CD8-positive, alpha-beta memory T cell (primary cell): Measurements from ENCODE around the gene NAA35. TPM values are rescaled to one million over a fixed set of nuclear protein-coding genes. Genes with fewer than 3 reads are reported as not detected.

Experiments
- CTCF ChIA-PET: fragments of 350-600 bp; sonication (Branson Sonifier 250); formaldehyde crosslinking; loops from one replicate; lab custom pipeline; 2021; ENCODE audit warnings: antibody characterized with exemption; lab: Charles Lee
- POLR2A ChIA-PET: fragments of 350-600 bp; sonication (Branson Sonifier 250); formaldehyde crosslinking; loops from one replicate; lab custom pipeline; 2021; ENCODE audit warnings: antibody characterized with exemption; lab: Charles Lee
- DNase-seq, 5 donors: peaks; one replicate each; pipeline versions ENCODE4 v3.0.0 to v3.0.0-alpha.2; 2020 to 2022; ENCODE audit warnings: mixed read lengths in 1 of 5
- H3K27ac ChIP-seq: one replicate; pipeline ENCODE4 v1.7.0; 2013; ENCODE audit warnings: low read depth, mild to moderate bottlenecking, low read length, moderate library complexity
- H3K27me3 ChIP-seq: 2 replicates; pipeline ENCODE4 v1.7.0; 2013; ENCODE audit warnings: low read length, mild to moderate bottlenecking; ENCODE audit not compliant: insufficient read depth, poor library complexity, severe bottlenecking
- H3K36me3 ChIP-seq: 2 replicates; pipeline ENCODE4 v1.7.0; 2013; ENCODE audit warnings: mild to moderate bottlenecking, low read length, moderate library complexity; ENCODE audit not compliant: insufficient read depth
- H3K4me1 ChIP-seq: 2 replicates; pipeline ENCODE4 v1.7.0; 2013; ENCODE audit warnings: mild to moderate bottlenecking, low read length, moderate library complexity; ENCODE audit not compliant: insufficient read depth
- H3K4me3 ChIP-seq: 2 replicates; pipeline ENCODE4 v1.7.0; 2013; ENCODE audit warnings: mild to moderate bottlenecking, low read length
- H3K9me3 ChIP-seq: 2 replicates; pipeline ENCODE4 v1.7.0; 2013; ENCODE audit warnings: mild to moderate bottlenecking, low read length
- H3K27ac Mint-ChIP-seq, 8 donors: one replicate each; pipeline ENCODE4 v1.8.0; 2020 to 2021; ENCODE audit warnings: mixed read lengths in 8 of 8, mild to moderate bottlenecking in 6 of 8, inconsistent platforms in 3 of 8, moderate library complexity in 3 of 8
- H3K27me3 Mint-ChIP-seq, 2 donors: one replicate each; pipeline ENCODE4 v1.8.0; 2020 to 2021; ENCODE audit warnings: mixed read lengths in 2 of 2, mild to moderate bottlenecking in 1 of 2, moderate library complexity in 1 of 2
- H3K36me3 Mint-ChIP-seq, 3 donors: one replicate each; pipeline ENCODE4 v1.8.0; 2020 to 2021; ENCODE audit warnings: mixed read lengths in 3 of 3, inconsistent platforms in 1 of 3, mild to moderate bottlenecking in 1 of 3
- H3K4me1 Mint-ChIP-seq, 3 donors: one replicate each; pipeline ENCODE4 v1.8.0; 2020 to 2021; ENCODE audit warnings: mixed read lengths in 3 of 3, inconsistent platforms in 1 of 3, mild to moderate bottlenecking in 1 of 3
- H3K4me3 Mint-ChIP-seq, 7 donors: one replicate each; pipeline ENCODE4 v1.8.0; 2020 to 2021; ENCODE audit warnings: mixed read lengths in 7 of 7, mild to moderate bottlenecking in 6 of 7, moderate library complexity in 4 of 7, inconsistent platforms in 2 of 7
- H3K9me3 Mint-ChIP-seq, 5 donors: one replicate each; pipeline ENCODE4 v1.8.0; 2020 to 2022; ENCODE audit warnings: mixed read lengths in 5 of 5, mild to moderate bottlenecking in 3 of 5, moderate library complexity in 2 of 5, inconsistent platforms in 1 of 5
- polyA plus RNA-seq: library from polyadenylated mRNA; unstranded; fragments of 300-500 nt; fragmentation: Illumina TruSeq; gene quantifications from one replicate; pipeline ENCODE4 v1.2.3, GENCODE V29; 2021
- total RNA-seq, 2 experiments: library from RNA; stranded (reverse); gene quantifications; one replicate each; pipeline ENCODE4 v1.2.3, GENCODE V29; 2021

Gene NAA35
- total and polyA plus RNA-seq, 3 experiments from 2014 or later: 13.5 to 34.1 (median 32.8) TPM

GRCh38 chr9:86035827-86036440 is 95.0 kb downstream of the NAA35 start:
- ChIA-PET CTCF (no interaction called here), POLR2A (no interaction called here)
- no peaks in the 10 kb centered on the region for H3K27me3 ChIP-seq
- Mint-ChIP-seq H3K4me1 (no peaks in the 10 kb centered on the region), H3K27me3 (peaks cover 0 to 6% of the 10 kb centered on the region in 2 donors), H3K36me3 (peaks cover 0 to 6% (median 2%) of the 10 kb centered on the region in 3 donors), H3K4me3 (no peak overlapping the region), H3K27ac (no peak overlapping the region), H3K9me3 (peaks cover 0 to 16% (median 3%) of the 10 kb centered on the region in 5 donors)
- H3K27ac ChIP-seq: no peak overlapping the region
- DNase-seq: no peak
- H3K36me3 ChIP-seq: no peaks in the 10 kb centered on the region
- H3K4me1 ChIP-seq: no peaks in the 10 kb centered on the region
- H3K4me3 ChIP-seq: no peak overlapping the region
- H3K9me3 ChIP-seq: no peaks in the 10 kb centered on the region

- H3K27ac Mint-ChIP-seq: no peak overlapping the region
- Histone ChIP-seq H3K9me3 (no peaks in the 10 kb centered on the region), H3K27me3 (no peaks in the 10 kb centered on the region), H3K4me3 (no peak overlapping the region), H3K4me1 (no peaks in the 10 kb centered on the region), H3K27ac (no peak overlapping the region), H3K36me3 (no peaks in the 10 kb centered on the region)
- H3K4me1 Mint-ChIP-seq: no peaks in the 10 kb centered on the region
- H3K4me3 Mint-ChIP-seq: no peak overlapping the region
- ChIA-PET CTCF (no interaction called here), POLR2A (no interaction called here)
- H3K36me3 Mint-ChIP-seq: peaks cover 0 to 6% (median 2%) of the 10 kb centered on the region in 3 donors
- H3K9me3 Mint-ChIP-seq: peaks cover 0 to 16% (median 3%) of the 10 kb centered on the region in 5 donors
- no peak for DNase-seq
- H3K27me3 Mint-ChIP-seq: peaks cover 0 to 6% of the 10 kb centered on the region in 2 donors
Measured at GRCh38 chr9:86036555-86036954, 95.6 kb downstream of the NAA35 start.

GRCh38 chr9:86039991-86040860 is 99.3 kb downstream of the NAA35 start:
- peaks cover 0 to 12% of the 10 kb centered on the region in 2 donors for H3K27me3 Mint-ChIP-seq
- H3K9me3 Mint-ChIP-seq: peaks cover 0 to 7% (median 0%) of the 10 kb centered on the region in 5 donors
- Histone ChIP-seq H3K36me3 (no peaks in the 10 kb centered on the region), H3K4me3 (no peak overlapping the region), H3K9me3 (no peaks in the 10 kb centered on the region), H3K4me1 (no peaks in the 10 kb centered on the region), H3K27ac (no peak overlapping the region), H3K27me3 (no peaks in the 10 kb centered on the region)
- ChIA-PET POLR2A (no interaction called here), CTCF (no interaction called here)
- no peak for DNase-seq
- H3K36me3 Mint-ChIP-seq: no peaks in the 10 kb centered on the region
- H3K4me1 Mint-ChIP-seq: no peaks in the 10 kb centered on the region
- no peak overlapping the region for H3K27ac Mint-ChIP-seq
- H3K4me3 Mint-ChIP-seq: no peak overlapping the region

- Histone ChIP-seq H3K27ac (no peak overlapping the region), H3K4me3 (no peak overlapping the region), H3K27me3 (no peaks in the 10 kb centered on the region), H3K36me3 (no peaks in the 10 kb centered on the region), H3K9me3 (no peaks in the 10 kb centered on the region), H3K4me1 (no peaks in the 10 kb centered on the region)
- no peak overlapping the region for H3K4me3 Mint-ChIP-seq
- H3K27ac Mint-ChIP-seq: no peak overlapping the region
- ChIA-PET POLR2A (no interaction called here), CTCF (no interaction called here)
- H3K4me1 Mint-ChIP-seq: no peaks in the 10 kb centered on the region
- peaks cover 0 to 12% of the 10 kb centered on the region in 2 donors for H3K27me3 Mint-ChIP-seq
- no peaks in the 10 kb centered on the region for H3K36me3 Mint-ChIP-seq
- H3K9me3 Mint-ChIP-seq: peaks cover 0 to 7% (median 0%) of the 10 kb centered on the region in 5 donors
- DNase-seq: no peak
Measured at GRCh38 chr9:86040861-86041155, 99.9 kb downstream of the NAA35 start.

GRCh38 chr9:86041311-86041741 is 100.4 kb downstream of the NAA35 start:
- CTCF ChIA-PET: no interaction called here
- H3K9me3 Mint-ChIP-seq: peaks cover 0 to 7% (median 0%) of the 10 kb centered on the region in 5 donors
- Histone ChIP-seq H3K27ac (no peak overlapping the region), H3K4me3 (no peak overlapping the region), H3K4me1 (no peaks in the 10 kb centered on the region), H3K36me3 (no peaks in the 10 kb centered on the region), H3K27me3 (no peaks in the 10 kb centered on the region), H3K9me3 (no peaks in the 10 kb centered on the region)
- no peaks in the 10 kb centered on the region for H3K36me3 Mint-ChIP-seq
- no peak overlapping the region for H3K4me3 Mint-ChIP-seq
- POLR2A ChIA-PET: no interaction called here
- H3K27me3 Mint-ChIP-seq: peaks cover 0 to 12% of the 10 kb centered on the region in 2 donors
- H3K27ac Mint-ChIP-seq: no peak overlapping the region
- DNase-seq: no peak
- no peaks in the 10 kb centered on the region for H3K4me1 Mint-ChIP-seq

- Mint-ChIP-seq H3K27ac (no peak overlapping the region), H3K4me3 (no peak overlapping the region), H3K4me1 (no peaks in the 10 kb centered on the region), H3K9me3 (peaks cover 0 to 3% (median 0%) of the 10 kb centered on the region in 5 donors), H3K27me3 (peaks cover 0 to 10% of the 10 kb centered on the region in 2 donors), H3K36me3 (no peaks in the 10 kb centered on the region)
- H3K36me3 ChIP-seq: no peaks in the 10 kb centered on the region
- H3K27me3 ChIP-seq: no peaks in the 10 kb centered on the region
- H3K4me1 ChIP-seq: no peaks in the 10 kb centered on the region
- H3K27ac ChIP-seq: no peak overlapping the region
- no peak for DNase-seq
- POLR2A ChIA-PET: no interaction called here
- no peaks in the 10 kb centered on the region for H3K9me3 ChIP-seq
- no peak overlapping the region for H3K4me3 ChIP-seq
- CTCF ChIA-PET: no interaction called here
Measured at GRCh38 chr9:86042199-86042978, 101.4 kb downstream of the NAA35 start.

- no peak for DNase-seq
- ChIA-PET POLR2A (no interaction called here), CTCF (no interaction called here)
- peaks cover 0 to 8% of the 10 kb centered on the region in 2 donors for H3K27me3 Mint-ChIP-seq
- no peaks in the 10 kb centered on the region for H3K4me1 Mint-ChIP-seq
- H3K9me3 Mint-ChIP-seq: no peaks in the 10 kb centered on the region
- no peaks in the 10 kb centered on the region for H3K27me3 ChIP-seq
- H3K4me3 Mint-ChIP-seq: no peak overlapping the region
- H3K27ac Mint-ChIP-seq: no peak overlapping the region
- H3K36me3 ChIP-seq: no peaks in the 10 kb centered on the region
- no peaks in the 10 kb centered on the region for H3K36me3 Mint-ChIP-seq
- no peaks in the 10 kb centered on the region for H3K9me3 ChIP-seq
- no peak overlapping the region for H3K27ac ChIP-seq
- H3K4me3 ChIP-seq: no peak overlapping the region
- H3K4me1 ChIP-seq: no peaks in the 10 kb centered on the region
Measured at GRCh38 chr9:86043586-86043985, 102.6 kb downstream of the NAA35 start.

GRCh38 chr9:86043999-86044398 is 103.1 kb downstream of the NAA35 start:
- no peak overlapping the region for H3K27ac ChIP-seq
- no peaks in the 10 kb centered on the region for H3K27me3 ChIP-seq
- H3K4me1 ChIP-seq: no peaks in the 10 kb centered on the region
- no peaks in the 10 kb centered on the region for H3K9me3 ChIP-seq
- H3K36me3 Mint-ChIP-seq: no peaks in the 10 kb centered on the region
- no peaks in the 10 kb centered on the region for H3K4me1 Mint-ChIP-seq
- ChIA-PET POLR2A (no interaction called here), CTCF (no interaction called here)
- no peaks in the 10 kb centered on the region for H3K36me3 ChIP-seq
- no peaks in the 10 kb centered on the region for H3K9me3 Mint-ChIP-seq
- H3K4me3 Mint-ChIP-seq: no peak overlapping the region
- no peak for DNase-seq
- no peak overlapping the region for H3K4me3 ChIP-seq
- peaks cover 0 to 5% of the 10 kb centered on the region in 2 donors for H3K27me3 Mint-ChIP-seq
- no peak overlapping the region for H3K27ac Mint-ChIP-seq
